Type B pancreatic cell (in vitro differentiated cells): ENCODE results near the gene IFITM2. TPM values are rescaled to one million over a fixed set of nuclear protein-coding genes. Genes with fewer than 3 reads are reported as not detected.
A peak's percentile ranks its signal among the peaks of the same experiment; 100 is the strongest.
"Not testable (repeated sequence)": the region's sequence is repeated elsewhere in the genome, so short reads cannot be mapped to it uniquely, and the experiment has no call there.

Experiments used
- DNase-seq: peaks from one replicate; pipeline ENCODE4 v3.0.0; 2021; ENCODE audit warnings: mixed read lengths; ENCODE audit not compliant: unreplicated experiment; ENCODE audit errors: extremely low spot score
- H3K27ac Mint-ChIP-seq: 2 replicates; pipeline ENCODE4 v1.8.0; 2021; ENCODE audit warnings: mild to moderate bottlenecking, mixed read lengths
- H3K27me3 Mint-ChIP-seq: 2 replicates; pipeline ENCODE4 v1.8.0; 2021; ENCODE audit warnings: mixed read lengths
- H3K36me3 Mint-ChIP-seq: 2 replicates; pipeline ENCODE4 v1.8.0; 2021; ENCODE audit warnings: mixed read lengths
- H3K4me1 Mint-ChIP-seq: one replicate; pipeline ENCODE4 v1.8.0; 2021; ENCODE audit warnings: mixed read lengths; ENCODE audit not compliant: unreplicated experiment
- H3K4me3 Mint-ChIP-seq: 2 replicates; pipeline ENCODE4 v1.8.0; 2021; ENCODE audit warnings: mild to moderate bottlenecking, mixed read lengths
- H3K9me3 Mint-ChIP-seq: 2 replicates; pipeline ENCODE4 v1.8.0; 2021; ENCODE audit warnings: mixed read lengths
- total RNA-seq: library from RNA; stranded (reverse); gene quantifications from 2 replicates; pipeline ENCODE4 v1.2.1, GENCODE V29; 2021; ENCODE audit warnings: low replicate concordance
- TF ChIP-seq, protein P1 (sequence below): fragments of 200-600 bp; sonication (generic); conservative IDR thresholded peaks from 2 replicates; pipeline ENCODE4 v1.5.0; 2021; ENCODE audit warnings: antibody characterized with exemption, mild to moderate bottlenecking

IFITM2 gene
- total RNA-seq, 1 donor from 2014 or later: 238 TPM

DNA sequence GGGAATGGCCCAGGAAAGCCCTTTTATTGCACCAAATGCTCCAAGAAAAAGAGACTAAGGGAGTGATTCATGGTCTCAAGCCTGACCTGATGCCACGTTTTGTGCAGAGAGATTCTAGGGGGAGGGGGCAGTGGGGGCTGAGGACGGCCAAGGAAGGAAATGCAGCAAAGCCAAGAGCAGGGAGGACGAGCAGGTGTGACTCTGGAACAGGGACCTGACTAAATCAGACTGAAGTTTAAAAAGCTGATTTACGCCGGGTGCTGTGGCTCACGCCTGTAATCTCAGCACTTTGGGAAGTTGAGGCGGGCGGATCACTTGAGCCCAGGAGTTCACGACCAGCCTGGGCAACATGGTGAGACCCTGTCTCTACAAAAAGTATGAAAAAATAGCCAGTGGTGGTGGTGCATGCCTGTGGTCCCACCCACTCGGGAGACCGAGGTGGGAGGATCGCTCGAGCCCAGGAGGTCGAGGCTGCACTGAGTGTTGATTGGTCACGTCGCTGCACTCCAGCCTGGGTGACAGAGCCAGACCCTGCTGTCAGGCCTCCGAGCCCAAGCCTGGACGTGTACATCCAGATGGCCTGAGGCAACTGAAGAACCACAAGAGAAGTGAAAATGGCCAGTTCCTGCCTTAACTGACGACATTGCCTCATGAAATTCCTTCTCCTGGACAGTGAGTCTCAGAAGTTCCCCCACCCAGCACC lies 23.9 kb downstream of the IFITM2 start:
- peaks cover 41% of the 10 kb centered on the region for H3K4me1 Mint-ChIP-seq
- H3K36me3 Mint-ChIP-seq: no peaks in the 10 kb centered on the region
- peaks cover 6% of the 10 kb centered on the region for H3K9me3 Mint-ChIP-seq
- TF ChIP-seq, protein P1, sequence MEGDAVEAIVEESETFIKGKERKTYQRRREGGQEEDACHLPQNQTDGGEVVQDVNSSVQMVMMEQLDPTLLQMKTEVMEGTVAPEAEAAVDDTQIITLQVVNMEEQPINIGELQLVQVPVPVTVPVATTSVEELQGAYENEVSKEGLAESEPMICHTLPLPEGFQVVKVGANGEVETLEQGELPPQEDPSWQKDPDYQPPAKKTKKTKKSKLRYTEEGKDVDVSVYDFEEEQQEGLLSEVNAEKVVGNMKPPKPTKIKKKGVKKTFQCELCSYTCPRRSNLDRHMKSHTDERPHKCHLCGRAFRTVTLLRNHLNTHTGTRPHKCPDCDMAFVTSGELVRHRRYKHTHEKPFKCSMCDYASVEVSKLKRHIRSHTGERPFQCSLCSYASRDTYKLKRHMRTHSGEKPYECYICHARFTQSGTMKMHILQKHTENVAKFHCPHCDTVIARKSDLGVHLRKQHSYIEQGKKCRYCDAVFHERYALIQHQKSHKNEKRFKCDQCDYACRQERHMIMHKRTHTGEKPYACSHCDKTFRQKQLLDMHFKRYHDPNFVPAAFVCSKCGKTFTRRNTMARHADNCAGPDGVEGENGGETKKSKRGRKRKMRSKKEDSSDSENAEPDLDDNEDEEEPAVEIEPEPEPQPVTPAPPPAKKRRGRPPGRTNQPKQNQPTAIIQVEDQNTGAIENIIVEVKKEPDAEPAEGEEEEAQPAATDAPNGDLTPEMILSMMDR: no peak
- H3K27me3 Mint-ChIP-seq: no peaks in the 10 kb centered on the region
- no peak for DNase-seq
- no peak overlapping the region for H3K27ac Mint-ChIP-seq
- no peak overlapping the region for H3K4me3 Mint-ChIP-seq

DNA sequence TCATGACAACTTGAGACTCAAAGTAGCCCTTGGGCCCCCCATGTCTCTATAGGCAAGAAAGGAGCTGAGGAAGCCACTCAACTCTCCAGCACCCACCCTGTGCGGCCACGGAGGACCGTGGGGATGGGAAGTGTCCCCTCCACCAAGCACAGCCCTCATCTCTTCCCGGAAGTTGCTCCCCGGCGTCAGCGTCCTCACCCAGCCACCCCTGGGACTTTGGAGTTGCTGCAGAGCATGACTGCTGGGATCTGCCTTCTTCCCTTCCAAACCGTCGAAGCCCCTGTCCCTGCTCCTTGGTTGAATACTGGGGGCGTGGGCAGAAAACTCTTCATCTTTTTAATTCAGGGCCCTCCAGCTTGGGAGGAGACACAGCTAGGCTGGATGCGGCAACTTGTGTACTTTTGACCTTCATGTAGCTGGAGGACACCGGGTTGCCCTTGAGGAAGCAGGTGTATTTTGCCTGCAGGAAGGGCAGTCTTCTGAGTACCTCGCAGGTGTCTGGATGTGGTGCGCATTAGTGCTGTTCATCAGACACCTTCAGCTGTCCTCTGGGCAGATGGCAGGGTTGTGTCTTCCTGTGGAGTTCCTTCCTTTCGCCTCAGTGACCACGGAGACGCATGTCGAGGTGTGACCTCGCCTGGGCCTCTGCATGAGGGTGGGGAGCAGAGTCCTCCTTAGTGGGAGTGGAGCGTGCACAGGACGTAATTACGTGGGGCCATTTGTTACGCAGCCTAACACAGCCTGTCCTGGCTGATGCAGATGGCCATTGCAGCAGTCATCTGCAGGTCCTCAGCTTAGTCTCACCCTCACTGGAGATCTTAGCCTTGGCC lies 25.2 kb downstream of the IFITM2 start:
- Mint-ChIP-seq H3K36me3 (no peaks in the 10 kb centered on the region), H3K4me1 (peaks cover 46% of the 10 kb centered on the region), H3K27ac (no peak overlapping the region), H3K27me3 (no peaks in the 10 kb centered on the region), H3K9me3 (peaks cover 6% of the 10 kb centered on the region), H3K4me3 (no peak overlapping the region)
- no peak for DNase-seq
- TF ChIP-seq, protein P1: no peak

DNA sequence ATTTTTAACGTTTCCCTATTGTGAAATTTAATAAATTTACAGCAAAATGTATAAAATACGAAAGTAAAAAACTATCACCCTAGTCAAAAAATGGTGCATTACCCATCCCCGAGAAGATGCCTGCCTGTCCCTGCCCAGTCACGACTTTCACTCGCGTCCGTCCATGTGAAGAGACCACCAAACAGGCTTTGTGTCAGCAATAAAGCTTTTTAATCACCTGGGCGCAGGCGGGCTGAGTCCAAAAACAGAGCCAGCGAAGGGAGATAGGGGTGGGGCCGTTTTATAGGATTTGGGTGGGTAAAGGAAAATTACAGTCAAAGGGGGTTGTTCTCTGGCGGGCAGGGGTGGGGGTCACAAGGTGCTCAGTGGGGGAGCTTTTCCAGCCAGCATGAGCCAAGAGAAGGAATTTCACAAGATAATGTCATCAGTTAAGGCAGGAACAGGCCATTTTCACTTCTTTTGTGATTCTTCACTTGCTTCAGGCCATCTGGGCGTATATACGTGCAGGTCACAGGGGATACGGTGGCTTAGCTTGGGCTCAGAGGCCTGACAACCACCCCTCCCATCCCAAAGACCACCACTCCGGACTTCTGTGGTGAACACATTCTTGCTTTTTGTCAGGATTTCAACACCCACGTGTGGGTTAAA lies 26.1 kb downstream of the IFITM2 start:
- H3K4me1 Mint-ChIP-seq: peaks cover 46% of the 10 kb centered on the region
- not testable (repeated sequence) for H3K27me3 Mint-ChIP-seq, DNase-seq, H3K36me3 Mint-ChIP-seq, H3K9me3 Mint-ChIP-seq
- peak overlapping the region; percentile 34 for H3K4me3 Mint-ChIP-seq
- H3K27ac Mint-ChIP-seq: peak overlapping the region; percentile 56

DNA sequence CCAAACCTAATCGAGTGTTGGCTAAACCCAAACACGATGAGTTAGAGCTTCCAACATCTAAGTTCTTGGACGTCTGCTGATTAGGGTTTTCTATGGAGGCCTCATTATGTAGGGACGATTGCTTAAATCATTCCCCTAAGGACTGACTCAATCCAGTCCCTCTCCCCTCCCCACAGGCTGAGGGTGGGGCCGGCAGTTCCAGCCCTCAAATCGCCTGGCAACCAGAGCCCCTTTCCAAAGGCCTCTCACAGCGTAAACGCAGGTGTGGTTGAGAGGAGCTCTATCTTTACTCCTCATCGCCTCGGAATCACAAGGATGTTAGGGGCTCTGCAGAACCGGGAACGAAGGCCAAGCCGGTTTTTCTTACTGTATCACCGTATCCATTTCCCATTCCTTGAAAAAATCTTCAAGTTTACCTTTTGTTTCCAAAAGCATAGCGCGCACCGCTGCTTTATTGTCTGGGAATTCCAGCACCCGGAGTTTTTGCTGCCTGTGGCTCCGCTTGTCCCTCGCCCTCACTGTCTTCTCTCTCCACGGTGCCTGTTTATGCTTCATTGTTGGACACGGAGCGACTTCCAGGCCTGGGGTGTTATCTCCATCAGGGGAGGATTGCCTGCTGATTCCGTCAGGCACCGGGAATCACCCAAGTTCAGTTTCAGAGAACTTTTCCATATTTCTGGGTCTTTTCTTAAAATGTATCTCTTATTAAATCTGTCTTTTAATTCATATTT lies 26.8 kb downstream of the IFITM2 start:
- no peaks in the 10 kb centered on the region for H3K27me3 Mint-ChIP-seq
- TF ChIP-seq, protein P1: no peak
- DNase-seq: no peak
- peak overlapping the region; percentile 63 for H3K4me3 Mint-ChIP-seq
- H3K27ac Mint-ChIP-seq: peak overlapping the region; percentile 56
- H3K9me3 Mint-ChIP-seq: peaks cover 3% of the 10 kb centered on the region
- H3K36me3 Mint-ChIP-seq: no peaks in the 10 kb centered on the region
- H3K4me1 Mint-ChIP-seq: peaks cover 40% of the 10 kb centered on the region

DNA sequence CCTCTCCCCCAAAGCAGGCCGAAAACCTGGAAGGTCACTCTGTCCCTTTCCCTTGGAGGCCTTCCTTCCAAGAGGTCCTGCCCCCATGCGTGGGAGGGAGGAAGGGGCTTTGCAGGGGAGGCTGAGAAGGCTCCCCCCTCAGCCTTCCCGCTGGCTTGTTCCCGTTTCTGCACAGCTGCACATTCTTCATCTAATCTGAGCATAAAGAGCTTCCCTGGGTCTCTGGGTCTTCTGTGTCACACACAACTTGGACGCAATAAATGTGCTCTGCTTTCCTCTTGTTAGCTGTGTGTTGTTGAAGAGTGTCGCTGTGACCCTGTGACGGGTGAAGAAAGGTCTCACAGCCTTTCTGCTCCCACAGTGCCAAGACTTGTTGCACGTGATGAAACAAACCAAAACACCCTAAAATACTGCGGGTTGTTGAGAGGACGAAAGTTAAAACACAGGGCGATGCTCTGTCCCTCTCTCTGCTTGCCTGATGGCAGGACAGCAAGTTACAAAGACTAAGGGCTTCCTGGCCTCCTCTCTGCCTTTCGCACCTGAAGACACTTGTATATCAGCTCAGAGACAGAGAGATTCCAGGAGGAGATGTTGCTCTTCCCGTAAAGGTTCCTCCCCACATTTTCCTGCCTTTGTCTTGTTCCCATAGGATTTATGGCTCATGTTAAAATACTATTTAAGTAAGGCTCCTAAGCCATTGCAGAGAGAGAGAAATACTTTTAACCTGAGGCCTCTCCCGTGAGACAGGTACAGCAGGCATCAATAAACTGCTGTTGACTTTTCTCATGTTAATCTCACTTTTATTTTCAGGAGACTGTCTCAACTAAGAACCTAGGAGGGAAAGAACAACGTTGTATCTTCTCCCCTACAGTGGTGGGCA lies 28.4 kb downstream of the IFITM2 start:
- Mint-ChIP-seq H3K4me3 (peak overlapping the region; percentile 74), H3K27me3 (peaks cover 3% of the 10 kb centered on the region)

More for the DNA sequence above, 28.4 kb downstream of the IFITM2 start:
- Mint-ChIP-seq H3K4me1 (peaks cover 32% of the 10 kb centered on the region), H3K9me3 (no peaks in the 10 kb centered on the region), H3K36me3 (no peaks in the 10 kb centered on the region), H3K27ac (peak overlapping the region; percentile 83)
- TF ChIP-seq, protein P1: no peak
- no peak for DNase-seq
